ENCODE measurements around the gene DDIT4L.
"Not testable (repeated sequence)": the region's sequence is repeated elsewhere in the genome, so short reads cannot be mapped to it uniquely, and the experiment has no call there.

Gene DDIT4L

GRCh38 chr4:100206850-100207249, 16.6 kb upstream of the DDIT4L start:
- no peak overlapping the region for H3K4me3 ChIP-seq (ENCODE audit: control insufficient read depth, low read depth, low read length)
- TF ChIP-seq, protein P1, sequence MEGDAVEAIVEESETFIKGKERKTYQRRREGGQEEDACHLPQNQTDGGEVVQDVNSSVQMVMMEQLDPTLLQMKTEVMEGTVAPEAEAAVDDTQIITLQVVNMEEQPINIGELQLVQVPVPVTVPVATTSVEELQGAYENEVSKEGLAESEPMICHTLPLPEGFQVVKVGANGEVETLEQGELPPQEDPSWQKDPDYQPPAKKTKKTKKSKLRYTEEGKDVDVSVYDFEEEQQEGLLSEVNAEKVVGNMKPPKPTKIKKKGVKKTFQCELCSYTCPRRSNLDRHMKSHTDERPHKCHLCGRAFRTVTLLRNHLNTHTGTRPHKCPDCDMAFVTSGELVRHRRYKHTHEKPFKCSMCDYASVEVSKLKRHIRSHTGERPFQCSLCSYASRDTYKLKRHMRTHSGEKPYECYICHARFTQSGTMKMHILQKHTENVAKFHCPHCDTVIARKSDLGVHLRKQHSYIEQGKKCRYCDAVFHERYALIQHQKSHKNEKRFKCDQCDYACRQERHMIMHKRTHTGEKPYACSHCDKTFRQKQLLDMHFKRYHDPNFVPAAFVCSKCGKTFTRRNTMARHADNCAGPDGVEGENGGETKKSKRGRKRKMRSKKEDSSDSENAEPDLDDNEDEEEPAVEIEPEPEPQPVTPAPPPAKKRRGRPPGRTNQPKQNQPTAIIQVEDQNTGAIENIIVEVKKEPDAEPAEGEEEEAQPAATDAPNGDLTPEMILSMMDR (conservative IDR thresholded peaks at IDR 0.05; ENCODE audit: control insufficient read depth, insufficient read depth, low read depth, low read length), result no peak
- no peak for DNase-seq (ENCODE audit: low read depth)

GRCh38 chr4:100198061-100198460, 7.8 kb upstream of the DDIT4L start:
- TF ChIP-seq, protein P1 (conservative IDR thresholded peaks at IDR 0.05; ENCODE audit: control insufficient read depth, insufficient read depth, low read depth, low read length), result no peak
- DNase-seq (ENCODE audit: low read depth), result no peak
- no peak overlapping the region for H3K4me3 ChIP-seq (ENCODE audit: control insufficient read depth, low read depth, low read length)

DNA sequence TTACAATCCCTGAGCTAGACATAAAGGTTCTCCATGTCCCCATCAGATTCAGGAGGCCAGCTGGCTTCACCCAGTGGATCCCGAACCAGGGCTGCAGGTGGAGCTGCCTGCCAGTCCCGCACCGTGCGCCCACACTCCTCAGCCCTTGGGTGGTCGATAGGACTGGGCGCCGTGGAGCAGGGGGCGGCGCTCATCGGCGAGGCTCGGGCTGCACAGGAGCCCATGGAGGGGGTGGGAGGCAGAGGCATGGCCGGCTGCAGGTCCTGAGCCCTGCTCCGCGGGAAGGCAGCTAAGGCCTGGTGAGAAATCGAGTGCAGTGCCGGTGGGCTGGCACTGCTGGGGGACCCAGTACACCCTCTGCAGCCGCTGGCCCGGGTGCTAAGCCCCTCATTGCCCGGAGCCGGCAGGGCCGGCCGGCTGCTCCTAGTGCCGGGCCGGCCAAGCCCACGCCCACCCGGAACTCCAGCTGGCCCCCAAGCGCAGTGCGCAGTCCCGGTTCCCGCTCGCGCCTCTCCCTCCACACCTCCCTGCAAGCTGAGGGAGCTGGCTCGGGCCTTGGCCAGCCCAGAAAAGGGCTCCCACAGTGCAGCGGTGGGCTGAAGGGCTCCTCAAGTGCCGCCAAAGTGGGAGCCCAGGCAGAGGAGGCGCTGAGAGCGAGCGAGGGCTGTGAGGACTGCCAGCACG, 6.3 kb upstream of the DDIT4L start:
- H3K4me3 ChIP-seq (ENCODE audit: control insufficient read depth, low read depth, low read length); DNase-seq (ENCODE audit: low read depth): not testable (repeated sequence)

- DNase-seq (ENCODE audit: low read depth), result peak; percentile 79
- TF ChIP-seq, protein P1 (conservative IDR thresholded peaks at IDR 0.05; ENCODE audit: control insufficient read depth, insufficient read depth, low read depth, low read length), result no peak
- peak overlapping the region; percentile 55 for H3K4me3 ChIP-seq (ENCODE audit: control insufficient read depth, low read depth, low read length)
Measured at GRCh38 chr4:100190643-100191600, 654 bp upstream of the DDIT4L start.

DNA sequence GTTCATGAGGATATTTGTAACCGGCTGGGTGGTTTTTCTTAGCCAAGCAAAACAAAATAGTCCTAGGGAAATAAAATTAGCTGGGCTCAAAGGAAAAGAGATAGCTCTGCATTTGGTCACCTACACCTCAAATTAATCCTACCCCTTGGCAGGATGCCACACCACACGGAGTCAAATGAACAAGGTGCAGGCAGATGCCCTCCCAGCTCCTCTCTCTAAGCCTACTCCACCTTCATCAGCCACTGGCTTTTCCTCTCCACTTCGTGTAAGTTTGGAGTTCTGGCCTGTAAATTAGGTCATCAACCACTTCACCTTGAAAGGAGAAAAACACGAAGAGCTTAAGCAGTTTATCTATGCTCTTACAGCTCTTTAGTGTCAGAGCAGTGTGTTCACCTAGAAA, 1.4 kb downstream of the DDIT4L start:
- no peak for DNase-seq (ENCODE audit: low read depth)
- TF ChIP-seq, protein P1 (conservative IDR thresholded peaks at IDR 0.05; ENCODE audit: control insufficient read depth, insufficient read depth, low read depth, low read length), result no peak
- H3K4me3 ChIP-seq (ENCODE audit: control insufficient read depth, low read depth, low read length), result no peak overlapping the region

DNA sequence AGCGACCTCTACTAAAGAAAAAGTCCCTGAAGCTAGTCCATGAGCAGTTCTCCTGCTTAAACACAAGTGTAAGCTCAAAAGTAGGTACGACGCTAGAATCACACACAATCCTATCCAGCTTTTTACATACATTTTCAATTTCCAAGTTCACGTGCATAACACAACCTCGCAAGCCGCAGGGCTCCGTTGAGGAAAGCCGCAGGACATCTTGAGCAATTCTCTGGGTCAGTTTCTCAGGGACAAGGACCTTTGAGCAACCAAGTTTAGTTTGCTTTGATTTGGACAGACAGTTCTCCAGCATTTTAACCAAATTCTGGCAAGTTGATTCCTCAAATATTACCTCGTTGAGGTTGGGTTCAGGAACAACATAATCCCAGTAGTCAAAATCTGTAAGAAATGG, 2.5 kb downstream of the DDIT4L start:
- H3K4me3 ChIP-seq (ENCODE audit: control insufficient read depth, low read depth, low read length), result no peak overlapping the region
- no peak for DNase-seq (ENCODE audit: low read depth)
- TF ChIP-seq, protein P1 (conservative IDR thresholded peaks at IDR 0.05; ENCODE audit: control insufficient read depth, insufficient read depth, low read depth, low read length), result no peak

DNA sequence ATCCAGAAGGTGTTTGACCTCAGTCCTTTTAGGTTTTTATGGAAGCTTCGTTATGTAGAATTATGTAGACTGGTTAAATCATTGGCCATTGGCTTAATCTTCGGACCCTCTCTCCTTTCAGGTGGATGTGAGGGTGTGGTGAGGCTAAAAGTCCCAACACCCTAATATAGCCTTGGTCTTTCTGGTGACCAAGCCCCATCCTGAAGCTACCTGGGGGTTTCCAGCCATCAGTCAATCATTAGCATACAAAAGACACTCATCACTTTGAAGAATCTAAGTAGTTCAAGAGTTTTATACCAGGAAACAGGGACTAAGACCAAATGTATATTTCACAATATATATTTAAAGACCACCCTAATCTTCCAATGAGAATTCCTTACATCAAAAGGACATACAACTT, 5.5 kb downstream of the DDIT4L start:
- DNase-seq (ENCODE audit: low read depth), result no peak
- H3K4me3 ChIP-seq (ENCODE audit: control insufficient read depth, low read depth, low read length), result no peak overlapping the region
- TF ChIP-seq, protein P1 (conservative IDR thresholded peaks at IDR 0.05; ENCODE audit: control insufficient read depth, insufficient read depth, low read depth, low read length), result no peak
